Measurements from ENCODE around the gene DNASE1L2.

Gene DNASE1L2

GRCh38 chr16:2208308-2208707 lies 27.9 kb upstream of the DNASE1L2 start:
- H3K27ac ChIP-seq, result no peak overlapping the region
- TF ChIP-seq CTCF (conservative IDR thresholded peaks at IDR 0.05), result no peak
- TF ChIP-seq ZFX (IDR thresholded peaks at IDR 0.05), result no peak

GRCh38 chr16:2208772-2209171 lies 27.5 kb upstream of the DNASE1L2 start:
- no peak overlapping the region for H3K27ac ChIP-seq
- no peak for TF ChIP-seq CTCF (conservative IDR thresholded peaks at IDR 0.05)
- no peak for TF ChIP-seq ZFX (IDR thresholded peaks at IDR 0.05)

GRCh38 chr16:2209258-2210008 lies 26.8 kb upstream of the DNASE1L2 start:
- TF ChIP-seq ZFX (IDR thresholded peaks at IDR 0.05), result no peak
- TF ChIP-seq CTCF (conservative IDR thresholded peaks at IDR 0.05), result no peak
- no peak overlapping the region; the same call in 1 of the 2 replicates for H3K27ac ChIP-seq

- peak overlapping the region; percentile 94; the same call in 1 of the 2 replicates for H3K27ac ChIP-seq
Measured at GRCh38 chr16:2210009-2210332, 26.3 kb upstream of the DNASE1L2 start.

GRCh38 chr16:2210386-2211365 lies 25.6 kb upstream of the DNASE1L2 start, which contains the start of gene BRICD5:
BRICD5 (minus strand) TSS chr16:2210863; CDS start chr16:2210833, 30 bp downstream.
- no peak for TF ChIP-seq ZFX (IDR thresholded peaks at IDR 0.05)
- no peak for TF ChIP-seq CTCF (conservative IDR thresholded peaks at IDR 0.05)
- H3K27ac ChIP-seq, result peak within 1 kb of the TSS; percentile 94

More at GRCh38 chr16:2210009-2210332, 26.3 kb upstream of the DNASE1L2 start:
- TF ChIP-seq CTCF (conservative IDR thresholded peaks at IDR 0.05) (no peak), ZFX (IDR thresholded peaks at IDR 0.05) (no peak)

- H3K27ac ChIP-seq, result peak overlapping the region; percentile 94
- no peak for TF ChIP-seq ZFX (IDR thresholded peaks at IDR 0.05)
- TF ChIP-seq CTCF (conservative IDR thresholded peaks at IDR 0.05), result no peak
Measured at GRCh38 chr16:2211923-2212347, 24.3 kb upstream of the DNASE1L2 start.

Measured in C4-2B (cell line).